ENCODE measurements around the gene DHDDS. TPM values are rescaled to one million over a fixed set of nuclear protein-coding genes. Genes with fewer than 3 reads are reported as not detected.

The DHDDS gene
- total RNA-seq, 1 experiment from 2014 or later = 41.4 TPM

DNA sequence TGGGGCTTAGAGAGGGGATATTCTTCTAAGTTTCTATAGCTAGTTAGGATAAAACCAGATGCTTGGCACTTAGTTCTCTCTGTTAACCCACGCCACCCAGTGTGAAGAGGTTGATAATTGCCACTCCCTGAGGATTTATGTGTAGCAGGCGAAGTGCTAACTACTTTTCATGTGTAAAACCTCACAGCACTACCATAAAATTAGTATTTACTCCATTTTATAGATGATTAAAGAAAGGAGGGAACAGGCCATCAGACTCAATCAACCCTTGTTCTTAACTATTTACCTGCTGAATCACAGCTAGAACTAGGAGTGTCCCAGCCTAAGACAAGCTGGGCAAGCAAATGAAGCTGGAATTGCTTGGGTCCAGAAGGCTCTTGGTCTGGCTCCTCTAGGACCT lies 12.6 kb upstream of the DHDDS start:
- no peak overlapping the region for H3K4me3 ChIP-seq
- no peak for DNase-seq
- no peak overlapping the region for H2AFZ ChIP-seq
- peaks cover 7% of the 10 kb centered on the region for H3F3A ChIP-seq (ENCODE audit: insufficient read depth, low read depth)
- TF ChIP-seq, protein P1, sequence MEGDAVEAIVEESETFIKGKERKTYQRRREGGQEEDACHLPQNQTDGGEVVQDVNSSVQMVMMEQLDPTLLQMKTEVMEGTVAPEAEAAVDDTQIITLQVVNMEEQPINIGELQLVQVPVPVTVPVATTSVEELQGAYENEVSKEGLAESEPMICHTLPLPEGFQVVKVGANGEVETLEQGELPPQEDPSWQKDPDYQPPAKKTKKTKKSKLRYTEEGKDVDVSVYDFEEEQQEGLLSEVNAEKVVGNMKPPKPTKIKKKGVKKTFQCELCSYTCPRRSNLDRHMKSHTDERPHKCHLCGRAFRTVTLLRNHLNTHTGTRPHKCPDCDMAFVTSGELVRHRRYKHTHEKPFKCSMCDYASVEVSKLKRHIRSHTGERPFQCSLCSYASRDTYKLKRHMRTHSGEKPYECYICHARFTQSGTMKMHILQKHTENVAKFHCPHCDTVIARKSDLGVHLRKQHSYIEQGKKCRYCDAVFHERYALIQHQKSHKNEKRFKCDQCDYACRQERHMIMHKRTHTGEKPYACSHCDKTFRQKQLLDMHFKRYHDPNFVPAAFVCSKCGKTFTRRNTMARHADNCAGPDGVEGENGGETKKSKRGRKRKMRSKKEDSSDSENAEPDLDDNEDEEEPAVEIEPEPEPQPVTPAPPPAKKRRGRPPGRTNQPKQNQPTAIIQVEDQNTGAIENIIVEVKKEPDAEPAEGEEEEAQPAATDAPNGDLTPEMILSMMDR (conservative IDR thresholded peaks at IDR 0.05) = no peak
- TF ChIP-seq EZH2 (IDR thresholded peaks at IDR 0.05; ENCODE audit: low read depth) = no peak
- H4K20me1 ChIP-seq (ENCODE audit: insufficient read depth) = no peaks in the 10 kb centered on the region
- H3K36me3 ChIP-seq (ENCODE audit: low read depth) = no peaks in the 10 kb centered on the region
- H3K27ac ChIP-seq = no peak overlapping the region
- H3K4me1 ChIP-seq (replicated peaks; ENCODE audit: insufficient read depth) = peaks cover 9% of the 10 kb centered on the region
- H3K79me2 ChIP-seq (ENCODE audit: low read depth) = no peaks in the 10 kb centered on the region
- CTCF ChIA-PET = no interaction called here
- no peaks in the 10 kb centered on the region for H3K9me3 ChIP-seq (ENCODE audit: insufficient read depth, low read depth)
- no TSS peak for BruUV-seq (replicated peaks)
- POLR2A ChIA-PET (ENCODE audit: unreplicated experiment) = no interaction called here
- H3K4me2 ChIP-seq = no peak overlapping the region
- no peaks in the 10 kb centered on the region for H3K9me2 ChIP-seq (ENCODE audit: insufficient read depth)
- intact Hi-C loops (cut with micrococcal nuclease; ENCODE audit: unreplicated experiment) = loop anchor here (5.0 to 10.0 kb wide), 2 partner anchors 57 to 245 kb away; partner anchors contain the start of genes CNKSR1 and ZNF593OS
- no peaks in the 10 kb centered on the region for H3K27me3 ChIP-seq (ENCODE audit: insufficient read depth, low read depth)

- intact Hi-C loops (cut with micrococcal nuclease; ENCODE audit: unreplicated experiment) = no loop called here
Observed at GRCh38 chr1:26429721-26430120, 2.4 kb upstream of the DHDDS start.

GRCh38 chr1:26432793-26433192 lies 672 bp downstream of the DHDDS start:
- Histone ChIP-seq H4K20me1 (ENCODE audit: insufficient read depth) (no peaks in the 10 kb centered on the region), H3K9me3 (ENCODE audit: insufficient read depth, low read depth) (no peaks in the 10 kb centered on the region), H3K4me3 (peak overlapping the region; percentile 90), H3K36me3 (ENCODE audit: low read depth) (no peaks in the 10 kb centered on the region), H3K79me2 (ENCODE audit: low read depth) (peaks cover 13% of the 10 kb centered on the region; the same call in 1 of the 2 replicates), H3K27ac (peak overlapping the region; percentile 75), H3F3A (ENCODE audit: insufficient read depth, low read depth) (peaks cover 7% of the 10 kb centered on the region; the same call in 1 of the 2 replicates), H3K9me2 (ENCODE audit: insufficient read depth) (no peaks in the 10 kb centered on the region), H2AFZ (peak overlapping the region; percentile 88), H3K4me2 (peak overlapping the region; percentile 91), H3K27me3 (ENCODE audit: insufficient read depth, low read depth) (no peaks in the 10 kb centered on the region), H3K4me1 (replicated peaks; ENCODE audit: insufficient read depth) (peaks cover 12% of the 10 kb centered on the region)
- intact Hi-C loops (cut with micrococcal nuclease; ENCODE audit: unreplicated experiment) = loop anchor here (1.0 kb wide), 1 partner anchor 40 kb away; the partner anchor contains the start of gene HMGN2
- no TSS peak for BruUV-seq (replicated peaks)
- TF ChIP-seq EZH2 (IDR thresholded peaks at IDR 0.05; ENCODE audit: low read depth) = no peak
- TF ChIP-seq, protein P1 (conservative IDR thresholded peaks at IDR 0.05) = no peak
- ChIA-PET CTCF (interaction anchor here (0.5 to 1.1 kb wide), 3 partner anchors 16 to 435 kb away, joined by 3 to 9 read pairs (median 3); partner anchors contain the start of gene PAFAH2), POLR2A (ENCODE audit: unreplicated experiment) (interaction anchor here (0.6 kb wide), 2 partner anchors 82 to 394 kb away, joined by 4 to 5 read pairs; no protein-coding TSS in a partner anchor)
- no peak for DNase-seq

More at GRCh38 chr1:26429721-26430120, 2.4 kb upstream of the DHDDS start:
- Histone ChIP-seq H3K79me2 (ENCODE audit: low read depth) (peaks cover 13% of the 10 kb centered on the region; the same call in 1 of the 2 replicates), H3F3A (ENCODE audit: insufficient read depth, low read depth) (peaks cover 7% of the 10 kb centered on the region; the same call in 1 of the 2 replicates), H4K20me1 (ENCODE audit: insufficient read depth) (no peaks in the 10 kb centered on the region), H3K27ac (no peak overlapping the region), H3K9me2 (ENCODE audit: insufficient read depth) (no peaks in the 10 kb centered on the region), H3K9me3 (ENCODE audit: insufficient read depth, low read depth) (no peaks in the 10 kb centered on the region), H3K27me3 (ENCODE audit: insufficient read depth, low read depth) (no peaks in the 10 kb centered on the region), H3K4me2 (no peak overlapping the region), H3K4me1 (replicated peaks; ENCODE audit: insufficient read depth) (peaks cover 12% of the 10 kb centered on the region), H3K4me3 (no peak overlapping the region), H2AFZ (no peak overlapping the region), H3K36me3 (ENCODE audit: low read depth) (no peaks in the 10 kb centered on the region)
- no peak for DNase-seq
- POLR2A ChIA-PET (ENCODE audit: unreplicated experiment) = no interaction called here
- BruUV-seq (replicated peaks) = no TSS peak
- no peak for TF ChIP-seq EZH2 (IDR thresholded peaks at IDR 0.05; ENCODE audit: low read depth)
- TF ChIP-seq, protein P1 (conservative IDR thresholded peaks at IDR 0.05) = no peak
- CTCF ChIA-PET = interaction anchor here (0.6 to 0.7 kb wide), 3 partner anchors 287 to 403 kb away, joined by 5 to 8 read pairs (median 5); no protein-coding TSS in a partner anchor
